ENCODE data around the gene LRIG3. TPM values are rescaled to one million over a fixed set of nuclear protein-coding genes. Genes with fewer than 3 reads are reported as not detected.

LRIG3 gene
- total and polyA plus RNA-seq, 11 donors, result 1.8 to 8.9 (median 4.6) TPM

DNA sequence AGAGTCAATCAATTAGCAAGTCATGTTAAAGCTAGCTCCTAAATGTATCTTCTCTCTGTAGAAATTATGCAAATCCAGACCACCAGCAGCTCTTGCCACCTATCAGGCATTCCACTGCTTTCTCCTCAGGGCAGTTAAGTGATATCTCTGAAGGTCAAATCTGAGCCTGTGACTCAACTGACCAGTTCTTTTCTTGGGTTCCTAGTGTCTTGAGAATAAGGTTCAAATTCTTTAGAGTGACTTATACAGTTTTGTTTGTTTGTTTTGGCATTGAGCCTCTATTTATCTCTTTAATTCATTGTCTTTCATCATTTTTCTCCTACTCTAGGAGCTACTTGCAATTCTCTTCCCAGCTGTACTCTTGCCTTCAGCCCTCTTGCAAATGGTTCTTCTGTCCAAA, 2.5 kb upstream of the LRIG3 start:
- Histone ChIP-seq H3K27me3 (no peaks in the 10 kb centered on the region), H3K27ac (no peak overlapping the region), H3K4me3 (no peak overlapping the region), H3K4me1 (peaks cover 0 to 18% (median 3%) of the 10 kb centered on the region in 12 donors), H3K36me3 (no peaks in the 10 kb centered on the region), H3K9me3 (no peaks in the 10 kb centered on the region)
- ATAC-seq, result no peak
- no peak for DNase-seq
- intact Hi-C loops (cut with DNase I), result loop anchor here in 2 of 10 donors (10.0 kb wide), 2 partner anchors 162 to 938 kb away; no protein-coding TSS in a partner anchor
- TF ChIP-seq POLR2A (IDR thresholded peaks at IDR 0.05), result no peak
- TF ChIP-seq, protein P1, sequence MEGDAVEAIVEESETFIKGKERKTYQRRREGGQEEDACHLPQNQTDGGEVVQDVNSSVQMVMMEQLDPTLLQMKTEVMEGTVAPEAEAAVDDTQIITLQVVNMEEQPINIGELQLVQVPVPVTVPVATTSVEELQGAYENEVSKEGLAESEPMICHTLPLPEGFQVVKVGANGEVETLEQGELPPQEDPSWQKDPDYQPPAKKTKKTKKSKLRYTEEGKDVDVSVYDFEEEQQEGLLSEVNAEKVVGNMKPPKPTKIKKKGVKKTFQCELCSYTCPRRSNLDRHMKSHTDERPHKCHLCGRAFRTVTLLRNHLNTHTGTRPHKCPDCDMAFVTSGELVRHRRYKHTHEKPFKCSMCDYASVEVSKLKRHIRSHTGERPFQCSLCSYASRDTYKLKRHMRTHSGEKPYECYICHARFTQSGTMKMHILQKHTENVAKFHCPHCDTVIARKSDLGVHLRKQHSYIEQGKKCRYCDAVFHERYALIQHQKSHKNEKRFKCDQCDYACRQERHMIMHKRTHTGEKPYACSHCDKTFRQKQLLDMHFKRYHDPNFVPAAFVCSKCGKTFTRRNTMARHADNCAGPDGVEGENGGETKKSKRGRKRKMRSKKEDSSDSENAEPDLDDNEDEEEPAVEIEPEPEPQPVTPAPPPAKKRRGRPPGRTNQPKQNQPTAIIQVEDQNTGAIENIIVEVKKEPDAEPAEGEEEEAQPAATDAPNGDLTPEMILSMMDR (IDR thresholded peaks at IDR 0.05), result no peak

DNA sequence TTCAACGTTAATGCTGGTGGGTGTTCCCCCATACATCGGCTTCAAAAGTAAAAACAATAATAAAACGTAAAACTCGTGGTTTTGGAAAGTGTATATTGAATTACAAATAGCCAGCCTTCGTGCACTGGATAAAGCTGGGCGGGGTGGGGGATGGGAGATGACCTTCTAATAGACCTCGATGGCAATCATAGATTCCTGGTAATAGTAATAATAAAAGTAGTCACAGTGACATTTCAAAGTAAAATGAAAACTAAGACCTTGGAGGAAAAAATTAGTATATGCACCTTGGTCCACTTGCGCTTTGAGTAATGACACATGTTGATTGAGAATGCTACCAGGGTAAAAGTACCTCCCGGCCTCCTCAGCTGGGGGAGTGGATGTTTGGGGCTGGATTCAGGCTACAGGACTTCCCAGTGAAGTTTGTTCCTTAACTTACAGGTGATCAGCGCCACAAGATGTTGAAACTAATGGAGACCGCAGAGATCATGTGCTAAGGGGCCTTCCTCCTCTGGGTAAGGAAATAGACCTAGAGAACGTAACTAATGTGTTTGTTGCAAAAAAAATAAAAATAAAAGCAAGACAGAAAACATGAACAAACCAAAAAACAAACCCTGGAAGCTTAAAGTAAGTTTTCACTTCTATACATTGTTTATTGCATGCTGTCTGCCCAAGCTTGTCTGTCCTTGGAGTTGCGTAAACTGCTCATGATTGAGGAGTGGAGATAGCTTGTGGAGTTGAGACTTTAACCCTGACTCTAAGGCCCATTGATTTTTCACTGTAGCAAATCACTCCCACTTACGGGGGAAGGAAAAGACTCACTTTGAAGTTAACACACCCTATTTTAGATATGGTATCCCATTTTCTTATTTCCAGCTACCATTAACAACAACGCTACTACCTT, 907 bp upstream of the LRIG3 start:
- Histone ChIP-seq H3K9me3 (no peaks in the 10 kb centered on the region), H3K4me1 (peaks cover 0 to 34% (median 13%) of the 10 kb centered on the region in 12 donors), H3K36me3 (no peaks in the 10 kb centered on the region), H3K27me3 (no peaks in the 10 kb centered on the region), H3K27ac (peak overlapping the region; percentile 74 to 96 (median 93)), H3K4me3 (peak overlapping the region in 11 of 12 donors; percentile 67 to 93 (median 87))
- intact Hi-C loops (cut with DNase I), result loop anchor here in 2 of 10 donors (10.0 kb wide), 2 partner anchors 164 to 936 kb away; no protein-coding TSS in a partner anchor
- ATAC-seq (no peak), DNase-seq (no peak)
- TF ChIP-seq, protein P1 (IDR thresholded peaks at IDR 0.05), result no peak
- TF ChIP-seq POLR2A (IDR thresholded peaks at IDR 0.05), result no peak
- 65 to 69% (median 66%) methylated on average over 15 of the region's 15 CpGs for WGBS, 4 donors

DNA sequence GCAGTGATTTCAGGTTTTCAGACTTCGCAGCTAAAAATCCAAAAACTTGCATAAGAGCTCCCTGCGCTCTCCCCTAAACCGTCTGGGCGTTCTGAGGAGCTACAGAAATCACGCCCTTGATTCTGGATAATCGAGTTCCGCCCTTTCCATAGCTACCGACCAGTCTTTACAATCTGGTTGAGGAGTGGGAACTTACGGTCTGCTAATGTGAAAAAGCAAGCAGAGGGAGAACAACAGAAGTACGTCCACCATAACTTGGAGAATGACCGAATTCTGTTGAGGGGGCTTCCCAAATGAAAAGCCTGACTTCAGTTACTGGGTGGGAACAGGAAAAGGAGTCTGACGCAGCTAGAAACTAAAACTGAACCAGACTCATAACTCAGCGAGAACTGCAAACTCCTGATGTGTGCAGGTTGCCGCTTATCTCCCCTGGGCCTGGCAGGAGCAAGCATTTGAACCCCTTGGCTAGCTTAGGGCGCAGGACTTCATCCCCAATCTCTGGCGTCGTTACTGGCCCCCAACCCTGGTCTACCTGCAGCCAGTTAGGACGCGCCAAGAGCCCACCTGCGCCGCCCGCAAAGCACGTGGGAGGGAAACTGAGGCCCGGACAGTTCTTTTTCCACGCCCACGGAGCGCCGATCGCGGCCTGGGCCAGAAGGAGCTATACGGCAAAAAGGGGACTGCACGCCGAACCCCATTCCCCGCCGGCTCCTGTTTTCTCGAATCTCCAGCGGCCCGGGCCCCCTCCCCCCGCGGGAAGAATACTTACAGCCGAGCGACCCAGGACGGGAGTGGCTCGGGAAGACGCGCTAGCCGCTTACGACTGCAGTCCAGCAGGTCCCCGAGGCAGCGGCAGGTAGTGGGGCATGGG, 838 bp downstream of the LRIG3 start:
- 0 to 5% (median 1%) methylated on average over 35 to 50 of the region's 50 CpGs for WGBS, 4 donors
- peaks cover 0 to 47% (median 23%) of the 10 kb centered on the region in 12 donors for H3K4me1 ChIP-seq
- ATAC-seq (peak; percentile 18 to 47 (median 38)), DNase-seq (peak in 4 of 5 donors; percentile 10 to 44 (median 30))
- H3K27ac ChIP-seq, result peak overlapping the region; percentile 74 to 96 (median 93)
- TF ChIP-seq POLR2A (IDR thresholded peaks at IDR 0.05), result no peak
- TF ChIP-seq, protein P1 (IDR thresholded peaks at IDR 0.05), result no peak
- H3K36me3 ChIP-seq, result no peaks in the 10 kb centered on the region
- peak overlapping the region; percentile 67 to 93 (median 88) for H3K4me3 ChIP-seq
- H3K9me3 ChIP-seq, result no peaks in the 10 kb centered on the region
- no peaks in the 10 kb centered on the region for H3K27me3 ChIP-seq
- intact Hi-C loops (cut with DNase I), result loop anchor here in 2 of 10 donors (10.0 kb wide), 2 partner anchors 165 to 935 kb away; no protein-coding TSS in a partner anchor

Data from heart left ventricle (tissue), 16 donors.